Measurements from ENCODE around the gene C2CD5.

GRCh38 chr12:22459838-22460490, 84.4 kb downstream of the C2CD5 start:
- peak in 5 of 6 experiments; percentile 31 to 41 (median 35) for TF ChIP-seq CTCF (IDR thresholded peaks at IDR 0.05)
- no peak for TF ChIP-seq POLR2A (IDR thresholded peaks at IDR 0.05)
- TF ChIP-seq POLR2AphosphoS5 (IDR thresholded peaks at IDR 0.05), result no peak
- no peak for TF ChIP-seq EP300 (IDR thresholded peaks at IDR 0.05)
